Fibroblast of the conjunctiva (primary cell): ENCODE data around the gene AP3S2.
"Not testable (repeated sequence)": the region's sequence is repeated elsewhere in the genome, so short reads cannot be mapped to it uniquely, and the experiment has no call there.

Experiments
- DNase-seq: peaks from one replicate; pipeline ENCODE4 v3.0.0-alpha.2; 2010; ENCODE audit warnings: low read depth

The AP3S2 gene

DNA sequence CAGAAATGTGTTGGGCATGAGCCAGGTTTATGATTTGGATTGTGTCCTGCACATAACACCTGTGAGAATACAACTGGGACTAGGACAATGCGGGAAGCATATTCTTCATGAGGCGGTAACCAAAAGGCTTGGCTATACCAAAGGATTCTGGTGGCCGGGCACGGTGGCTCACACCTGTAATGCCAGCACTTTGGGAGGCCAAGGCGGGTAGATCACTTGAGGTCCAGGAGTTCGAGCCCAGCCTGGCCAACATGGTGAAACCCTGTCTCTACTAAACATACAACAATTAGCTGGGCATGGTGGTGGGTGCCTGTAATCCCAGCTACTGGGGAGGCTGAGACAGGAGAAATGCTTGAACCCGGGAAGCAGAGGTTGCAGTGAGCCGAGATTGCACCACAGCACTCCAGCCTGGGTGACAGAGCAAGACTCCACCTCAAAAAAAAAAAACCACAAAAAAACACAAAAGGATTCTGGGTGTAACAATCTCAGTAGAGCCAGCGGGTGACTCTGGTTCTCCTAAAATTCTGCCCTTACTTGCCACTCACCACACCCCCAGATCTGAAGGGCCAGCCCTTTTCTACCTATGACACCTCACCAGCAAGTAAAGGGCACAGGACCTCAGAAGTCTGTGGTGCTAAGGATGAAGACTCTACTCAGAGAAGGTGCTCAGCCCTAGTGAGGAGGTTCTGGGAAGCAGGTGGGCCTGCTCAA lies 59.2 kb downstream of the AP3S2 start:
- not testable (repeated sequence) for DNase-seq

DNA sequence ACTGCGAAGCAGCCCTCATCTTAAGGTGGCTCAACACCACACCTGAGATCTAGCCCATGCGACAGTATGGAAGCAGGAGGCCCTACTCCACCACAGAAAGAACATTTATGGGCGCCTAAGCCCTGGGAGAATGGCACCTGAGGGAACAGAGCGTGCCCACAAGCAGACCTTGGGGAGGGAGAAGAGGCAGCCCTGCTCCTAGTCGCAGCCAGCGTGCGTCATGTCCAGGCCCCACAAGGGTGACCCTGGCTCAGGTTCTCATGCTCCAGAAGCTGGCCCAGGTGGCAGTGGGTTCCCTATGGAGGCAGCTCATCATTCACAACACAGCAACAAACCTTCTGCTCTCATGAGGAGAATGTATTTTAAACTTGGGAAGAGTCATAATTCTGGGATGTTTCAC lies 59.8 kb downstream of the AP3S2 start:
- no peak for DNase-seq

DNA sequence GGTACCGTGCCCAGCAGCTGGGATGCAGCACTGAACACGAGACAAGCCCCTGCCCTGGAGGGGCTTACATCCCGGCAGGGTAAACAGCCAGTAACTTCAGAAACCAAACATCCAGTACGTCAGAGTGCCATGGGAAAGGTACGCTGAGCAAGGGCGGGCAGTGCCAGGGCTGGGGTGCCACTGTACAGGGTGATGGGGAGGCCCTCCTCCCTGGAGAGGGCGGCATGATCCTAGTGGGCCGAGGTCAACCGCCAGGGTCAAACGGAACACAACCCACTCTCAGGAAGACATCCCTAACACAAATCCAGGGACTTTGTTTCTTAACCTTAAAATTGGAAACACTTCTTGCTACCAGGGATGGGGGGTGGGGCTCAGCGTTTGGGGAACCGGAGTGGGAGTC lies 63.2 kb downstream of the AP3S2 start:
- no peak for DNase-seq

DNA sequence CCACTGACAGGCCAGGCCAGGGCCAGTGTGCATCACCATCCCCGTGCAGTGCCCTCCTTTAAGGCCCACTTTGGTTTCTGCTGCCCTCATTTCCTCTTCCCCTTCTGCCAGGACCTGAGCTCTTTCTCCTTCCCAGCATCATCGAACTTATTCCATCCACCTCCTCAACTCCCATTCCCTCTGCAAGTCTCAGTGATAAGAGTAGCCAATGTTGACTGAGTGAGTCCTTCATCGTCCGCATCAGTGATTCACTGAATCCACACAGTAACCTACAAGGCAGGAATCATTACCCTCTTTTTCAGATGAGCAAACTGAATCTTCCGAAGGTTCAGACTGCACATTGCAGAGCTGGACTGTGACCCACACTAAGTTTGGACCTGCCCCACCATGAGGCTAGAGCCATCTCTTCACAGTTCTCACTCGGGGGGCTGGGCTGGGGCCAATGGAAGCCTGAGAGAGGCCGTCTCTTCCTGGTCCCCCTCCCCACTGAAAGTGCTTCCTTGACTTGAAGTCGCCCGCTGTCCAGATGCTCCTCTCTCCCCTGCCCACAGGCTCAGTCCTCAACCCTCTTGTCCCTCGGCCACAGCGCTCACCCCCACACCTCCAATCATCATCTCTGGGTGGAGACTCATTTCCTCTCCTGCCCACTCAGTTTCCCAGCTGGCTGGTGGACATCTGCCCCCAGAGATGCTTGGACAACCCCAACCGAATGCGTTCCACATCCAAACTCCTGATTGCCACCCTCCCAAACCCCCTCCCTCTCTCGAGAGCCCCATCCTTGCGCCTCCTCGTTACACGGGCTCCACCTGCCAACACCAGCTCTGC lies 64.0 kb downstream of the AP3S2 start:
- no peak for DNase-seq

DNA sequence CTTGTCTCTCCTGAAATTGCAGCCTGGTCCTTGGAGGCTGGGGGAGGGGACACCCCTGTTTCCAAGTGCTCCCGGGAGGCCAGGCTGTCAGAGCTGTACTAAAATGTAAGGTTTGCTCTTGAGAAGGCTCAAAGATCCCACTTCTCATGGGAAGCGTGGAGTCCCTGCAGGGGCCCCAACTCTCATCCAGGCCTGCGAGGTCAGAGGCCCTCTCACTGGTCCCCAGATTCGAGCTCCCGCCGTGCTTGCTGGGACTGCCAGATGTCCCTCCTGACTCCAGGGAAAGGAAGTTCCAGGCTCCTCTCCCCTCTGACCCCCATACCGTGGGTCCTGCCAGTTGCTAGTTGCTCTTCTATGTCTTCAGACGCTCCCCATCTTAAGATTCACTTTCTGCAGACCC lies 64.6 kb downstream of the AP3S2 start:
- DNase-seq, result no peak

DNA sequence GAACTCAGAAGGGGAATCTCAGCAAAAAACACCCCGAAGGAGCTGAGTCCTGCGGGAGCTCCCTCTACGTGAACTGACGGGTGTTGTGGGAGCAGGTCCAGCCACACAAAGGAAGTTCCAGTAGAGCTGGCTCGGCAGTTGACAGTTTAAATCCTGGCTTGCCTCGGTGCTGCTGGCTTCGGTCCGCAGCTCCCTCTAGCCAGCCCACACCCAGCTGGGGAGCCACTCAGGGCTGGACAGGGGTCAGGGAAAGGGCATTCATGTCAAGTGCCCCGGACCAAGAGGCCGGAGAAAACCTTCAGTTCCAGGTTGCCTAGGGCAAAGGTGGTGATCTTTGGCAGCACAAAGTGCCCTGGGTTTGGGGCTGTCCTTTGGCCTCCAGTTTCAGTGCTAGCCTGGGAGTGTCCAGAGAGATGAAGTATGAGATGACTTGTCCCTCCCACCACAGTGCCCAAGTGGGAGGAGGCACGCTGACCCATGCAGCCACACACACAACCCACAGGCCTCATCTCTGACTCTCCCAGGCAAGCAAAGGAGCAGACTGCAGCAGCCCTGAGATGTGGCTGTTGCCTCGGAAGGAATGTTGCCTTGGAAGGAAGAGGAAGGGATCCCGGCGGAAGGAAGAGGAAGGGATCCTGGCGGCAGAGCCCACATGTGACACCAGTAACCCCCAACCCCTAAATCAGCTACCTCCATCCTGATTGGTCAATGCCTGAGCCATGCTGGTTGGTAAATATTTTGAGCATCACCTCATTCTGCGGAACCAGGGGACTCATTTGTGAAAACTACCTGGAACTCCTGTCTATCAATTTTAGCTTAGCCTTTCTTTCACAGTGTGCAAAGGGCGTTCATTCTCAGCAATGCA lies 65.3 kb downstream of the AP3S2 start:
- no peak for DNase-seq

DNA sequence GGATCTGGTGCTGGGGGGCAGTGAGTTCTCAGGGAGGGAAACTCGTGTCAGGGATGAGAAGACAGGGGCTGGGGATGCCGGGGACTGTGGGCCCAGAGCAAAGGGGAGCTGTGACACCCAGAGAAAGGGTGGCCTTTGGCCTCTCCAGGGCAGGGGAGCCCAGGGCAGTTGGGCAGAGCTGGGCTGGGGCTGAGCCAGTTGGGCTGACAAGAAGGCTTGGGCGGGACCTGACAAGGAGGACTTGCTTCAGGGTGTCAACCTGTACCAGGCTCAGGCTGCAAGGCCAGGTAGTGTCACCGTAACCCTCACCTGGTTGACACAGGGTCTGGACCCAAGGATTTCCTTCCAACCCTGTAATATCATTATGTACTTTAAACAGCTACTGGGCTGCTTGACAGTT lies 66.0 kb downstream of the AP3S2 start:
- no peak for DNase-seq

DNA sequence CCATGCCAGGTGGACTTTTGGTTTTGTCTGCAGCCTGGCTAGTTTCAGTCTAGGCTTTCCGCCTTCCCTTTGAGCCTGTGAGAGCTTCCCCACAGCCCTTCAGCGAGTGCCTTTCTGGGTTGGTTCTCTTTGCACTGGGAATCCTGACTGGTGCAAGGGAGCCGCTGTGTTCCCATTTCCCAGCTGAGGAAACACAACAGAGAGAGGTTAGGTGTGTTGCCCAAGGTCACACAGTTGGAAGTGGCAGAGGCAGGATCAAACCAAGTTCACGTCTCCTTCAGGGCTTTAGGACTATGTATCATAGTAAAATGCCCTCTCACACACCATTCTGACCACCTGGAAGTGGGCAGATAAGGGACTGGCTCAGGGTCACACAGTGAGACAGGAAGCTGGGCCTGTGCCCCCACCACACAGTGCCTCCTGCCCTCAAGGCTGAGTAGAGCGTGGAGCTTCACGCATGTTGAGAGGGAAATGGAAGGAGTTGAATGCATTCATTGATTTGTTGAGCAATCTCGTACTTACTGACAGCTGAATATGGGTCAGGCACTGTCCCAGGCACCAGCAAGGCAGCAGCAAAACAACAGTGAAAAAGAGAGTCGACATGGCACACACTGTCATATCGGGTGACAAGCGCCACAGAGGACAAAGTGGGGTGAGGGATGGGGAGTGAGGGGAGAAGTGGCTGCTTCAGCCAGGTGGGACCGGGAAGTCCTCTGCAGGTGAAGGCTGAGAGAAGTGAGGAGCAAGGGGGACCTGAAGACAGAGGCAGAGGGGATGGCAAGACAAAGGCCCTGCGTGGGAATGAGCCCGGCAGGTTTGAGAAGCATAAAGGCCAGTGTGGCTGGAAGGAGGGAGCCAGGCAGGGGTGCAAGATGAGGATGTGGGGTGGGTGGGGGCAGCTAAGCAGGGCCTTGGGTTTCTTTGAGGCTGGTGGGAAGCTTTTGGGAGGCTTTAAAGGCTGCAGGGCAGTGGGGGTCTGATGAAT lies 66.8 kb downstream of the AP3S2 start:
- DNase-seq, result no peak

DNA sequence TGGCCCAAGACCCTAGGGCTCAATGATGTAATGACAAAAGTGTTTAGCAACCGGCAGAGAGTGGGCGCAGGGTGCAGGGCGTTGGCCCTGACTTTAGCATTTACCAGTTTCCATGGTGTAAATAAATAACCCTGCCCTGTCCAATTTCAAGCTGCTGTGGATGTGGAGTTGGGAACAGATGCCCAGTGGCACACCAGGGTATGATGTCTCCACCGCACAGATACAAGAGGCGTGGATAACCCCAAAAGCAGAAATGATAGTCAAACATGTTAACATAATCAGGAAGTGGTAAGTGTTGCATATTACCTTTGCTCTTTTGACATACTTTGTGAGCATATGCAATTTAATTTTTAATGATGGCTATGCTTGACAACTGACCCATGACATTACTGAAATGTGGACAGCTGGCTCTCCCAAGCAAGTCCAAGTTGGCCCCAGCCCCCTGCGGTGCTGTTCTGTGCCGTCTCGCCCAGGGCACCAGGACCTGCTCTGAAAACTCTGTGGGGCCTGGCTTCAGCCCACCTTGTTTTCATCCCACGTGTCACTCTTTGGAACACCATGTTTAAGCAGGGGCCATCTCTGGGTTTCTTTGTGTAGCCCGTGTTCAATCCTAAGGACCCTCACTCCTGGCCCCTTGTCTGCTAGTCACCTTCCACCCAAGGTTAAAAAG lies 68.4 kb downstream of the AP3S2 start:
- no peak for DNase-seq

DNA sequence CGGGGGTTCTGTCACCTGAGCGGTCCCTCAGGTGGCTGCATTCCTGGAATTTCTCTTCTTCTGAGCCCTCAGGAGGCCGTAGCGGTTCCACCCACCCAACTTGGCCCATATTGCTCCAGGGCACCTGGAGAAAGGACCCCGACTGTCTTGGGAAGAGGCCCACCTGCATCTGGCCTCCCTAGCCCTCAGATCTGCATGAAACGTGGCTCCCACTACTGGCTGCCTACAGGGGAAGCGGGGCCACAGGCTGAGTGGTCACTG lies 69.3 kb downstream of the AP3S2 start:
- no peak for DNase-seq

DNA sequence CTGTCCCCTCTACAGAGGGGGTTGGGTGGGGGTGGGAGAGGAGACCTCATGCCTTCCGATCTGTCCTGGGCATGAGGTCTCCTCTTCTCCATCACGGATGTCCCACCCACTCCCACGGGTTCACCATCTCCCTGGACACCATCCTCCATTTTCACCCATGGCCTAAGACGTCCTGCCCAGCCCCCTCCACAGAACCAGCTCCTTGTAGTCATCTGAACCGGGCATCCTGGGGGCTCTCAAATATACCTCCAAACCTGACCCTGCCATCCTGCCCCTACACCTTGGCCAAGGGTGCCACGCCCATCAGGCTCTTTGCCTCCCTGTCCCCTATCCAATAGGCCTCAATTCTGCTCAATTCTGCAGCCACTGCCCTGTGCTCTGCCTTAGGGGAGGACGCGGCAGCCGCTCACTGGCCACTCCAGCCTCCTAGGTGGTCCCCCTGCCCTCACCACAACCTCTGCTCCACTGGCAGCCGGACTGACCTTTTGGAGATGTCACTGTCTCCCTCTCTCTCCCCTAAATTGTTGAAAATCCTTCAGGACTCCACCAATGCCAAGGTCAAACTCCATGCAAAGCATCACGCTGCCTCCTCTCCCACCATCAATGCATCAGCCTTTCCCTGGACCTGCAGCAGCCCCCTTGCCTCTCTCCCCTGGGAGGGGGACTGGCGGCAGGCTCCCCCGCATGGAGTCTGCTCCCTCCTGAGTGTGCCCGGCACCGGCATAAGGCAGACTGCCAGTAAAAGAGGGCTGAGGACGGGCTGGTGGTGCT lies 69.8 kb downstream of the AP3S2 start:
- DNase-seq, result no peak

DNA sequence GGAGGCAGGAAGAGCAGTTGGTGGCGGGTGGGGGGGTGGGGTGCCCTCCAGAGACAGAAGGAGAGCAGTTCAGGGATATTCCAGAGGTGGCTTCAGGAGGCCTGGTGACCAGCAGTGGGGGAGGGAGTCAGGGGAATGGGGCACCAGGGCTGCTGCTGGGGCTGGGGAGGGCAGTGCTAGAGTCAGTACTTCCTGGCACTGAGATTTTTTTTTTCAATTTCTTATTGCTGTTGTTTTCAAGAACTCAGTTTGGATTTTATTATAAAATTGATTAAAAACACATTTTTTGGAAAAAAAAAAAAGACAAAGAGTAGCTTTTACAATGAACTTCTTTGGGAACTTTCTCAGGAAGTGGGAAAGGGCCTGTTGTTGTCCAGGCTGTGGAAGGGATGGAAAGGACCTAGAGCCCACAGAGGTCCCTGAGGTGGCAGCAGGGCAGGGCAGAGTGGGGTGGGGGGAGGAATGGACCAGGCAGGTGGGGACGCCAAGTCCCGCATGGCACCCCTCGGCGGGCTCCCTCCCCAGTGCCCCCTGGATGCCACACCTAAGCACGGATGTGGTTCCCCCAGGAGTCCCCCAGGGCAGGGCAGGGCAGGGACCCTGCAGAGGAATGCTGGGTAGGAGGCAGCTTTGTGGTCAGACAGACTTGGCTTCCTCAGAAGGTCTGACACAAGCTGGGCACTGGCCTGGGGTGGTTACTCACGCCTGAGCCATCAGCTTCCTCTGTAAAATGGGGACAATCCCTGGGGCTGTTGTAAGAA lies 70.7 kb downstream of the AP3S2 start:
- no peak for DNase-seq

DNA sequence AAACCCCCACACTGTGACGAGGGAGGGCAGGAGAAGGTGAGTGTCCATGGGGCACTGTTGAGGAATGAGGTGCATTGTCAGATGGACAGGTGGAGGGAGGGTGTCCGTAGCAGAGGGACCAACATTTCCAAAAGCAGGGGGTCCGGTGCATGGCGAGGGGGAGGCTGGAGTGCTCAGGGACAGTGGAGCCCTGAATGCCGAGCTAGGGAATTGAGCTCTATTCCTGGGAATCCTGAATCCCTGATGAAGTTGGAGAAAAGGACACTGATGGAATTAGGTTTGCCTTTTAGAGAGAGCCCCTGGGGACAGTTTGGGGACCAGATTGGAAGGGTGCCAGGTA lies 71.2 kb downstream of the AP3S2 start:
- DNase-seq, result no peak

DNA sequence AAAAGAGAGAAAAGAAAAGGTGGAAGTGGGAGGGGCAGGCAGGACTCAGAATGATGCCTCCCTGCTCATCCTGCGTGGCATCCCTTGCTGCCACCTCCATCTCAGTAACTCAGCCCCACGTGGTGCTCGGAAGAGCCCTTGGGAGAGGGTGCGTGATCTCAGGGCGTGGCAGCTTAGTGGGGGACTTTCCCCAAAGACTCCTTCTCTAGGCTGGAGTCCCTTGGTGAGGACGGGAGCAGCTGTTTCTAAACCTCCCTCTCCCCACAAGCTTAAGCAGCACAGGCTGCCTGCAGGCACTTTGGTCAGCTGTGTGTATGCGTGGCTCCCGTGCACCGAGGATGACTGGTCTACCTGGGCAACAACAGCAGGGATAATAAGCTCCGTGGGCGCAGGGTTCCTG lies 71.8 kb downstream of the AP3S2 start:
- no peak for DNase-seq

DNA sequence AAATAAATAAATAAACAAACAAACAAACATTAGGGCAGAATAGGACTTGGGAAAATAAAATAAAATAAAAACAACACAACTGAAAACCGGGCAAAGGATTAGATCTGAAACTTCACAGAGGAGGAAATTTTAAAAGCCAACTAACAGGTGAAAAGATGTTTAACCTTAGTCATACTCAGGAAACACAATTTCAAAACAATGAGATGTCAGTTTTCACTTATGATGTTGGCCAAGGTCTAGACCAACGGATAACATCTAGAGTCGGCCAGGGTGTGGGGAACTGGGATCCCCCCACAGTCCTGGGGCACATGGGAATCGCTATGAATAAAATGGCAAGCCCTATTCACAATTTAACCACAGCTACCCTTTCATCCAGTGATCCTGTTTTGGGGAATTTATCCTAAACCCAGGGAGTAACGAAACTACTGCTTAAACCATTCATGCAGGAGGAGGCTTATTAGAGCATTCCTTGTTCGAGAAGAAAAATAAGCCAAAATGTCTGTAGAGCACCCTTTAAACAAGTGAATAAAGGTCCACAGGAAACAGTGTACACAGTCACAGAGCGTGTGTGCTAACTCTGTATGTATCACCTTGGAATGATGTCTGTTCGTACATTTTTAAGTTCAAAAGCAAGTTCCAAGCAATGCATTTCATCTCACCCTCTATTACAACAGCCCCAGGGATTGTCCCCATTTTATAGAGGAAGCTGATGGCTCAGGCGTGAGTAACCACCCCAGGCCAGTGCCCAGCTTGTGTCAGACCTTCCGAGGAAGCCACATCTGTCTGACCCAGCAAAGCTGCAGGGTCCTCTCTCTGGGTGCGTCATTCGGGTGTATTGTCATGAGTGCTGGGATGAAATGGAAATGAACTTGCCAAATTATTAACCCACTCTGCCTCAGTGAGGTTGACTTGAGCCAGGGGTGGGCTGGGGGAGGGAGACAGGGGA lies 72.9 kb downstream of the AP3S2 start:
- DNase-seq, result no peak

DNA sequence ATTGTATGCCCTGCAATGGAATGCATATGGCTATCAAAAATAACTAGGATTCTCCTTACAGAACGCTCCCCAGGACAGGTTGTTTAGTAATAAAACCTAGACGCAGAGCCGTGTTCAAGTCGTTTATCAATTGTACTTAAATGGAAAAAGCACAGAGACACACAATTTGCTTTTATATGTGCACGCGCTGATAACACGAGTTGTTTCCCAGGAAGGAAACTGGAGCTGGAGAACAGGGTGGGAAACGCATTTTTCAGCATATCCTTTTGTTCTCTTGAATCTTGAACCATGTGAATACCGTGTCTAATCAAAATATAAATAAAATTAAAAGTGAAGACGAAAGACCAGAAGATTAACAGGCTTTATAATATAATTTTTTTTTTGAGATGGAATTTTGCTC lies 75.5 kb downstream of the AP3S2 start:
- DNase-seq, result no peak

DNA sequence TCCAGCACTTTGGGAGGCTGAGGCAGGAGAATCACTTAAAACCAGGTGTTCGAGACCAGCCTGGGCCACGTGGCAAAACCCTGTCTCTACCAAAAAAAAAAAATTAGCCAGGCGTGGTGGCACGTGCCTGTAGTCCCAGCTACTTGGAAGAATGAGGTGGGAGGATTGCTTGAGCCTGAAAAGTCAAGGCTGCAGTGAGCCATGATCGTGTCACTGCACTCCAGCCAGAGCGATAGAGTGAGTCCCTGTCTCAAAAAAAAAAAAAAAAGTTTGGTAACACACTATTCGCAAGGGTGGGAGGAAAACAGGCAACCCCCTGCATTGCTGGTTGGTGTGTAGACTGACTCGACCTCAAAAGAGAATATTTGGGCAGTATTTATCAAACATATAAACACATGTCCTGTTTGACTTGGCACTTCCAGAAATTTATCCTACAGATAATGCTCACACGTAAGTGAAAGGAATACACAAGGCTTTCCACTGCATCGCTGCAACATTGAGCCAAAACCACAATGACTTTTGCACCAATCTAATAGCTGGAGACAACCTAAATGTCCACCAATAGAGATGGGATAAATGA lies 76.0 kb downstream of the AP3S2 start:
- no peak for DNase-seq

DNA sequence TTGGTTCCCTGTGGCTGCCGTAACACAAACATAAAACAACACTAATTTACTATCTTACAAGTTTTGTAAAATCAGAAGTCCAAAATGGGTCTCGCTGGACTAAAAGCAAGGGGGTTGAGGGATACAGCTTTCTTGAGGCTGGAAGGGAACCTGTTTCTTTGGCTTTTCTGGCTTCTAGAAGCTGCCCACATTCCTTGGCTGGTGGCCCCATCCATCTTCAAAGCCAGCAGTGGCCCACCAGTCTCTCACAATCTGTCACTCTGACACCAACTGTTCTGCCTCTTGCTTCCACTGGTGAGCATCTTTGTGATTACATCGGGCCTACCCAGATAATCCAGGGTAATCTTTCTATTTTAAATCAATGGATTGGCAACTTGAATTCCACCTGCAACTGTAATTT lies 78.0 kb downstream of the AP3S2 start:
- DNase-seq, result no peak
